ENCODE results near the gene GPR45. TPM values are rescaled to one million over a fixed set of nuclear protein-coding genes. Genes with fewer than 3 reads are reported as not detected.

Gene GPR45
- total and polyA plus RNA-seq, 2 of the 13 experiments (the other 11 are each of a cell fraction or from before 2014, with no cell fraction given), result not detected

GRCh38 chr2:105287692-105288091 is 46.1 kb downstream of the GPR45 start:
- Histone ChIP-seq H3K9me3 (ENCODE audit: low read length) (no peaks in the 10 kb centered on the region), H2AFZ (ENCODE audit: low read length) (no peak overlapping the region), H3K27me3 (ENCODE audit: control insufficient read depth in 1 of 2, insufficient read depth in 2 of 2, low read length in 2 of 2) (no peaks in the 10 kb centered on the region), H3K4me2 (ENCODE audit: low read depth, low read length) (no peak overlapping the region), H3K27ac (ENCODE audit: extremely low read length, insufficient read depth, low read length) (no peak overlapping the region), H3K36me3 (replicated peaks in 1 of 2; ENCODE audit: control insufficient read depth in 1 of 2, insufficient read depth in 2 of 2, low read length in 2 of 2) (peaks cover 31 to 90% of the 10 kb centered on the region in 2 experiments; a peak in 4 of 5 replicates), H3K9ac (ENCODE audit: insufficient read depth, low read depth, low read length) (no peak overlapping the region), H4K20me1 (ENCODE audit: insufficient read depth, low read length) (no peaks in the 10 kb centered on the region), H3K4me1 (ENCODE audit: insufficient read depth, low read length) (no peaks in the 10 kb centered on the region), H3K79me2 (ENCODE audit: insufficient read depth, low read length) (no peaks in the 10 kb centered on the region), H3K4me3 (replicated peaks in 1 of 3; ENCODE audit: insufficient read depth in 1 of 3, low read depth in 2 of 3, low read length in 3 of 3) (no peak overlapping the region)
- intact Hi-C loops (cut with micrococcal nuclease; ENCODE audit: unreplicated experiment), result no loop called here
- peak; percentile 69 for FAIRE-seq
- no TSS peak for BruUV-seq (replicated peaks)
- ATAC-seq, result peak; percentile 64
- 84% methylated on average over 5 of the region's 5 CpGs for WGBS (ENCODE audit: low lambda C conversion rate)
- POLR2A ChIA-PET, result no interaction called here
- in situ Hi-C loops (cut with HindIII; ENCODE audit: extremely low pct_ligation_motif_present, low pct_unique_long_range_greater_than_20kb), result no loop called here
- peak; percentile 21 for DNase-seq (ENCODE audit: low spot score)
- CTCF ChIA-PET (ENCODE audit: low intra/inter-chr PET ratio, low total read pairs), result no interaction called here
- TF ChIP-seq ZSCAN29 (CRISPR knock-in tag; conservative IDR thresholded peaks at IDR 0.05), result no peak
- TF ChIP-seq SIN3B (IDR thresholded peaks at IDR 0.05; ENCODE audit: low read length), result no peak
- no peak for TF ChIP-seq ZNF607 (CRISPR knock-in tag; IDR thresholded peaks at IDR 0.05; ENCODE audit: borderline replicate concordance)
- no peak for TF ChIP-seq TIGD3 (CRISPR knock-in tag; IDR thresholded peaks at IDR 0.05; ENCODE audit: borderline replicate concordance)
- peak; percentile 36 for TF ChIP-seq XRCC5 (optimal IDR thresholded peaks at IDR 0.05; ENCODE audit: low read length)
- TF ChIP-seq RAD51 (IDR thresholded peaks at IDR 0.05; ENCODE audit: borderline replicate concordance), result no peak
- no peak for TF ChIP-seq KLF16 (CRISPR knock-in tag; IDR thresholded peaks at IDR 0.05)
- peak; percentile 76 for TF ChIP-seq BHLHE40 (IDR thresholded peaks at IDR 0.05; ENCODE audit: low read length)
- no peak for TF ChIP-seq ETV6 (CRISPR knock-in tag; conservative IDR thresholded peaks at IDR 0.05)
- no peak for TF ChIP-seq PHF5A (CRISPR knock-in tag; IDR thresholded peaks at IDR 0.05; ENCODE audit: low read depth, unreplicated experiment)
- TF ChIP-seq BCL3 (CRISPR knock-in tag; IDR thresholded peaks at IDR 0.05), result no peak
- no peak for TF ChIP-seq HOXD1 (CRISPR knock-in tag; IDR thresholded peaks at IDR 0.05)
- TF ChIP-seq FOXA3 (CRISPR knock-in tag; IDR thresholded peaks at IDR 0.05), result no peak
- TF ChIP-seq ONECUT2 (CRISPR knock-in tag; IDR thresholded peaks at IDR 0.05), result no peak
- no peak for TF ChIP-seq ATAD3A (CRISPR knock-in tag; IDR thresholded peaks at IDR 0.05)
- TF ChIP-seq USF2 (IDR thresholded peaks at IDR 0.05; ENCODE audit: low read depth, low read length), result peak; percentile 35; the same call in 1 of the 2 replicates
- no peak for TF ChIP-seq USF2 (CRISPR knock-in tag; IDR thresholded peaks at IDR 0.05; ENCODE audit: borderline replicate concordance)
- peak; percentile 45 for TF ChIP-seq CTCF (CRISPR knock-in tag; IDR thresholded peaks at IDR 0.05)
- no peak for TF ChIP-seq TGIF2 (CRISPR knock-in tag; IDR thresholded peaks at IDR 0.05)
- no peak for TF ChIP-seq ARID2 (CRISPR knock-in tag; IDR thresholded peaks at IDR 0.05; ENCODE audit: borderline replicate concordance)
- no peak for TF ChIP-seq RELA (CRISPR knock-in tag; IDR thresholded peaks at IDR 0.05)
- no peak for TF ChIP-seq ZNF335 (CRISPR knock-in tag; IDR thresholded peaks at IDR 0.05)
